SK-N-SH (cell line): ENCODE data around the gene SLC2A1.

Source experiments
- TF ChIP-seq, protein P1 (sequence below): fragments of 200-600 bp; sonication (generic); IDR thresholded peaks from 2 replicates; pipeline ENCODE4 v1.6.1; 2017; ENCODE audit warnings: antibody characterized with exemption, mild to moderate bottlenecking, moderate library complexity
- TF ChIP-seq, protein P2 (sequence below): IDR thresholded peaks from 2 replicates; pipeline ENCODE4 v1.4.0; 2012; ENCODE audit warnings: low read depth

DNA sequence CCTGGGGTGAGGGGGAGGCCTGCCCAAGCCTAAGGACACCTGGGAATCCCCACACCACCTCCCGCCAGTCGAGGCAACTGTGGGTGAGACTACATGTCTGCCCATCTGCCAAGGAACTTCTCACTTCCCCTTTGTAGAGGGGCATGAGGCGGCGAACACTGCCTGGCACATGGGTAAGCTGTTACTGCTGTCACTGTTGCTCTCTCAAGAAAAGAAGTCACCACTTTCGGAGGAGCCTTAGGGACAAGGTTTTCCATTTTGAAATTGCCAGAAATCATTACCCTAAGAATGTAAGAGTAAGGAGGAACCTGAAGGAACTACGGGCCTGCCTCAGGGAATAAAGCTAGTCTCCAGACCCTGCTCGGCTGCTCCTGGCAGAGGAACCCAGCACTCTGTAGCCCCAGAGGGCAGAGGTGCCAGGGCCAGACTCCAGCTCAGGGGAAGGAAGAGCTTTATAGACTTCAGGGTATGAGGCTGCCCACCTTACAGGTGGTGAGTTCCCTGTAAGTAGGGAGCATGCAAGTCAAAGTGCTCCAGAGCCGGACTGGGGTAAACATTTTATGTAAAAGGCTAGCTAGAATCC lies 23.3 kb downstream of the SLC2A1 start:
- TF ChIP-seq, protein P1, sequence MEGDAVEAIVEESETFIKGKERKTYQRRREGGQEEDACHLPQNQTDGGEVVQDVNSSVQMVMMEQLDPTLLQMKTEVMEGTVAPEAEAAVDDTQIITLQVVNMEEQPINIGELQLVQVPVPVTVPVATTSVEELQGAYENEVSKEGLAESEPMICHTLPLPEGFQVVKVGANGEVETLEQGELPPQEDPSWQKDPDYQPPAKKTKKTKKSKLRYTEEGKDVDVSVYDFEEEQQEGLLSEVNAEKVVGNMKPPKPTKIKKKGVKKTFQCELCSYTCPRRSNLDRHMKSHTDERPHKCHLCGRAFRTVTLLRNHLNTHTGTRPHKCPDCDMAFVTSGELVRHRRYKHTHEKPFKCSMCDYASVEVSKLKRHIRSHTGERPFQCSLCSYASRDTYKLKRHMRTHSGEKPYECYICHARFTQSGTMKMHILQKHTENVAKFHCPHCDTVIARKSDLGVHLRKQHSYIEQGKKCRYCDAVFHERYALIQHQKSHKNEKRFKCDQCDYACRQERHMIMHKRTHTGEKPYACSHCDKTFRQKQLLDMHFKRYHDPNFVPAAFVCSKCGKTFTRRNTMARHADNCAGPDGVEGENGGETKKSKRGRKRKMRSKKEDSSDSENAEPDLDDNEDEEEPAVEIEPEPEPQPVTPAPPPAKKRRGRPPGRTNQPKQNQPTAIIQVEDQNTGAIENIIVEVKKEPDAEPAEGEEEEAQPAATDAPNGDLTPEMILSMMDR: no peak
- TF ChIP-seq, protein P2, sequence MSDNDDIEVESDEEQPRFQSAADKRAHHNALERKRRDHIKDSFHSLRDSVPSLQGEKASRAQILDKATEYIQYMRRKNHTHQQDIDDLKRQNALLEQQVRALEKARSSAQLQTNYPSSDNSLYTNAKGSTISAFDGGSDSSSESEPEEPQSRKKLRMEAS: no peak
